Erythroblast (primary cell): Measurements from ENCODE around the gene IGLL5.

ENCODE experiments used
- GATA1 ChIP-seq: IDR thresholded peaks from 2 replicates; pipeline ENCODE4 v1.6.1; 2011; ENCODE audit warnings: low read depth, mild to moderate bottlenecking, control low read depth, low read length, moderate library complexity
- POLR2A ChIP-seq: IDR thresholded peaks from 2 replicates; pipeline ENCODE4 v1.6.1; 2011; ENCODE audit warnings: mild to moderate bottlenecking, low read length

- TF ChIP-seq POLR2A (no peak), GATA1 (no peak)
Observed at GRCh38 chr22:22886546-22886945, 1.1 kb upstream of the IGLL5 start.
